Measurements from ENCODE around the gene PALLD.

- no peak for TF ChIP-seq POLR2AphosphoS5 (IDR thresholded peaks at IDR 0.05; ENCODE audit: low read depth, low read length)
- TF ChIP-seq, protein P1, sequence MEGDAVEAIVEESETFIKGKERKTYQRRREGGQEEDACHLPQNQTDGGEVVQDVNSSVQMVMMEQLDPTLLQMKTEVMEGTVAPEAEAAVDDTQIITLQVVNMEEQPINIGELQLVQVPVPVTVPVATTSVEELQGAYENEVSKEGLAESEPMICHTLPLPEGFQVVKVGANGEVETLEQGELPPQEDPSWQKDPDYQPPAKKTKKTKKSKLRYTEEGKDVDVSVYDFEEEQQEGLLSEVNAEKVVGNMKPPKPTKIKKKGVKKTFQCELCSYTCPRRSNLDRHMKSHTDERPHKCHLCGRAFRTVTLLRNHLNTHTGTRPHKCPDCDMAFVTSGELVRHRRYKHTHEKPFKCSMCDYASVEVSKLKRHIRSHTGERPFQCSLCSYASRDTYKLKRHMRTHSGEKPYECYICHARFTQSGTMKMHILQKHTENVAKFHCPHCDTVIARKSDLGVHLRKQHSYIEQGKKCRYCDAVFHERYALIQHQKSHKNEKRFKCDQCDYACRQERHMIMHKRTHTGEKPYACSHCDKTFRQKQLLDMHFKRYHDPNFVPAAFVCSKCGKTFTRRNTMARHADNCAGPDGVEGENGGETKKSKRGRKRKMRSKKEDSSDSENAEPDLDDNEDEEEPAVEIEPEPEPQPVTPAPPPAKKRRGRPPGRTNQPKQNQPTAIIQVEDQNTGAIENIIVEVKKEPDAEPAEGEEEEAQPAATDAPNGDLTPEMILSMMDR (IDR thresholded peaks at IDR 0.05), result no peak
These were observed 58.6 kb downstream of the PALLD start for GRCh38 chr4:168555437-168555836.

All from Panc1 (cell line).